Endothelial cell (in vitro differentiated cells): ENCODE measurements around the gene WTIP. TPM values are rescaled to one million over a fixed set of nuclear protein-coding genes. Genes with fewer than 3 reads are reported as not detected.

ENCODE experiments used
- DNase-seq: peaks from one replicate; pipeline ENCODE4 v3.0.0; 2021; ENCODE audit warnings: low spot score
- H3K27ac Mint-ChIP-seq: one replicate; pipeline ENCODE4 v1.8.0; 2021; ENCODE audit warnings: mixed read lengths, inconsistent platforms; ENCODE audit not compliant: unreplicated experiment
- H3K27me3 Mint-ChIP-seq: one replicate; pipeline ENCODE4 v1.8.0; 2021; ENCODE audit warnings: mild to moderate bottlenecking, moderate library complexity, mixed read lengths, inconsistent platforms; ENCODE audit not compliant: unreplicated experiment
- H3K36me3 Mint-ChIP-seq: one replicate; pipeline ENCODE4 v1.8.0; 2021; ENCODE audit warnings: mild to moderate bottlenecking, low read depth, mixed read lengths, inconsistent platforms; ENCODE audit not compliant: unreplicated experiment
- H3K4me1 Mint-ChIP-seq: one replicate; pipeline ENCODE4 v1.8.0; 2021; ENCODE audit warnings: mild to moderate bottlenecking, mixed read lengths, inconsistent platforms; ENCODE audit not compliant: unreplicated experiment
- H3K4me3 Mint-ChIP-seq: one replicate; pipeline ENCODE4 v1.8.0; 2021; ENCODE audit warnings: mild to moderate bottlenecking, mixed read lengths, inconsistent platforms; ENCODE audit not compliant: unreplicated experiment
- H3K9me3 Mint-ChIP-seq: one replicate; pipeline ENCODE4 v1.8.0; 2021; ENCODE audit warnings: mixed read lengths, inconsistent platforms; ENCODE audit not compliant: unreplicated experiment
- CTCF ChIP-seq: fragments of 200-600 bp; sonication (generic); IDR thresholded peaks from one replicate; pipeline ENCODE4 v1.5.0; 2021; ENCODE audit warnings: antibody characterized with exemption; ENCODE audit not compliant: unreplicated experiment
- total RNA-seq: library from RNA; stranded (reverse); fragmentation: NEBNext Ultra II Directional; extraction: Animal tissue kit (Norgen Biotek cat#: 25700); gene quantifications from one replicate; pipeline ENCODE4 v1.2.1, GENCODE V29; 2021; ENCODE audit not compliant: unreplicated experiment

The WTIP gene
- total RNA-seq, 1 donor from 2014 or later, result 17.6 TPM

- Mint-ChIP-seq H3K36me3 (peaks cover 8% of the 10 kb centered on the region), H3K4me3 (no peak overlapping the region), H3K27ac (no peak overlapping the region), H3K27me3 (peaks cover 10% of the 10 kb centered on the region), H3K9me3 (no peaks in the 10 kb centered on the region), H3K4me1 (no peaks in the 10 kb centered on the region)
- DNase-seq, result peak; percentile 100
- TF ChIP-seq CTCF, result peak; percentile 98
Measured at GRCh38 chr19:34501339-34502320, 20.1 kb downstream of the WTIP start.

- Mint-ChIP-seq H3K4me3 (no peak overlapping the region), H3K36me3 (peaks cover 4% of the 10 kb centered on the region), H3K27me3 (peaks cover 10% of the 10 kb centered on the region), H3K4me1 (no peaks in the 10 kb centered on the region), H3K9me3 (no peaks in the 10 kb centered on the region), H3K27ac (no peak overlapping the region)
- DNase-seq, result no peak
- no peak for TF ChIP-seq CTCF
Measured at GRCh38 chr19:34502582-34503411, 21.2 kb downstream of the WTIP start.

- Mint-ChIP-seq H3K36me3 (no peaks in the 10 kb centered on the region), H3K4me3 (no peak overlapping the region), H3K27me3 (peaks cover 11% of the 10 kb centered on the region), H3K9me3 (no peaks in the 10 kb centered on the region), H3K4me1 (no peaks in the 10 kb centered on the region), H3K27ac (no peak overlapping the region)
- no peak for DNase-seq
- no peak for TF ChIP-seq CTCF
Measured at GRCh38 chr19:34503531-34504272, 22.1 kb downstream of the WTIP start.

GRCh38 chr19:34504273-34504808, 22.8 kb downstream of the WTIP start:
- TF ChIP-seq CTCF, result no peak
- DNase-seq, result no peak
- no peaks in the 10 kb centered on the region for H3K4me1 Mint-ChIP-seq
- peaks cover 11% of the 10 kb centered on the region for H3K27me3 Mint-ChIP-seq
- peaks cover 4% of the 10 kb centered on the region for H3K36me3 Mint-ChIP-seq
- H3K27ac Mint-ChIP-seq, result no peak overlapping the region
- no peak overlapping the region for H3K4me3 Mint-ChIP-seq
- H3K9me3 Mint-ChIP-seq, result peaks cover 6% of the 10 kb centered on the region
